A549 treated with AZD9567 at 1 μM for 4 hours (cell line): ENCODE measurements around the gene CASP5. TPM values are rescaled to one million over a fixed set of nuclear protein-coding genes. Genes with fewer than 3 reads are reported as not detected.

ENCODE experiments used
- total RNA-seq: library from RNA; stranded (reverse); fragments of 200-300 nt; extraction: Qiagen RNA extraction; gene quantifications from 5 replicates; pipeline ENCODE4 v1.2.3, GENCODE V29; 2022; ENCODE audit not compliant: insufficient read depth

Gene CASP5
- not detected in 5 replicates for total RNA-seq

GRCh38 chr11:105023003-105023402 lies at the start of gene CASP5:
CASP5 (minus strand) TSS chr11:105023168; CDS start chr11:105023136, 32 bp downstream.

GRCh38 chr11:105044557-105045524 lies 21.9 kb upstream of the CASP5 start, which contains the start of gene CARD16:
CARD16 (minus strand) TSS chr11:105045335; CDS start chr11:105045297, 38 bp downstream.

GRCh38 chr11:105034813-105035620 lies 12.0 kb upstream of the CASP5 start, which contains the start of gene CASP1:
CASP1 (minus strand) TSS chr11:105035144; CDS start chr11:105035113, 31 bp downstream.

GRCh38 chr11:104968355-104968855 lies 54.6 kb downstream of the CASP5 start, which contains the start of gene CASP4:
CASP4 (minus strand) TSS chr11:104968574; CDS start chr11:104968525, 49 bp downstream.

Other genes starting within 250 kb of the CASP5 start
- not detected in 5 replicates for gene CASP12, start 124.7 kb downstream of the CASP5 start, total RNA-seq
- gene CASP4, start 54.6 kb downstream of the CASP5 start, total RNA-seq = 3.8 to 8.0 TPM (median 4.3 TPM) in 5 replicates
- gene CASP1, start 12.0 kb upstream of the CASP5 start, total RNA-seq = 0.24 to 0.28 TPM in 2 of 5 replicates, not detected in the others
- gene CARD16, start 22.2 kb upstream of the CASP5 start, total RNA-seq = not detected in 5 replicates
- gene CARD18, start 116.6 kb upstream of the CASP5 start, total RNA-seq = not detected in 5 replicates